NCI-H1436 (cell line): ENCODE data around the gene ABHD14A.

ENCODE experiments used
- DNase-seq: peaks from one replicate; lab custom pipeline; 2025; lab: John Stamatoyannopoulos, UW

The ABHD14A gene

DNA sequence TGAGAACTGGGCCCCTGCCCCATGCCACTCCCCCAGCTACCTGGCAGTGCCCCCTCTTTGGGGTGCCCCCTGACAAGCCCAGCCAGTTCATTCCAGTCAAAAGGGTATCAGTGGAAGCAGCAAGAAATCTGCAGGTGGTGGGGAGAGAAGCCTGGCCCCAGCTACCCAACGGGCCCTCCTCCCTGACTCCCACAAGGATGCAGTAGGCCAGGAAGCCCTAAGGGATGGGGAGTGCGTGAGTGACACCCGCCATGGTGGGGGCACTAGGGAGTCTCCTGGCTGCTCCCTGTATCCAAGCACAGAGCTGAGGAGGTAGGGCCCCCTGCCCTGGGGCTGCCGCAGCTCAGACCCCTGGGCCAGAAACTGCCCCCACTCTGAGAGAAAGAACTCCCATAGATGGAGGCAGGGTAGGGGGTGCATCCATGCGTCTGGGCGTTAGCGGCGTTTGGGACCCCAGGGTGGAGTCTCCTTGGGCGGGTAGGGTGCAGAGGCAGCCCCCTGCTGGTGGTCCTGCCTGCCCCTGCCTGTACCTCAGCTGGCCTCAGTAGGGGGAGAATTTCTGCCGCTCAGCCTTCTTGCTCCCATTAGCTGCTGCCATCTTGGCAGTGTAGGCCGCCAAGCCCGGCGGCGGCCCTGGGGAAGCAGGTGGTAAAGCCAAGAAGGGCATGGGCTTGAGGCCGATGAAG lies 17.2 kb upstream of the ABHD14A start:
- no peak for DNase-seq

DNA sequence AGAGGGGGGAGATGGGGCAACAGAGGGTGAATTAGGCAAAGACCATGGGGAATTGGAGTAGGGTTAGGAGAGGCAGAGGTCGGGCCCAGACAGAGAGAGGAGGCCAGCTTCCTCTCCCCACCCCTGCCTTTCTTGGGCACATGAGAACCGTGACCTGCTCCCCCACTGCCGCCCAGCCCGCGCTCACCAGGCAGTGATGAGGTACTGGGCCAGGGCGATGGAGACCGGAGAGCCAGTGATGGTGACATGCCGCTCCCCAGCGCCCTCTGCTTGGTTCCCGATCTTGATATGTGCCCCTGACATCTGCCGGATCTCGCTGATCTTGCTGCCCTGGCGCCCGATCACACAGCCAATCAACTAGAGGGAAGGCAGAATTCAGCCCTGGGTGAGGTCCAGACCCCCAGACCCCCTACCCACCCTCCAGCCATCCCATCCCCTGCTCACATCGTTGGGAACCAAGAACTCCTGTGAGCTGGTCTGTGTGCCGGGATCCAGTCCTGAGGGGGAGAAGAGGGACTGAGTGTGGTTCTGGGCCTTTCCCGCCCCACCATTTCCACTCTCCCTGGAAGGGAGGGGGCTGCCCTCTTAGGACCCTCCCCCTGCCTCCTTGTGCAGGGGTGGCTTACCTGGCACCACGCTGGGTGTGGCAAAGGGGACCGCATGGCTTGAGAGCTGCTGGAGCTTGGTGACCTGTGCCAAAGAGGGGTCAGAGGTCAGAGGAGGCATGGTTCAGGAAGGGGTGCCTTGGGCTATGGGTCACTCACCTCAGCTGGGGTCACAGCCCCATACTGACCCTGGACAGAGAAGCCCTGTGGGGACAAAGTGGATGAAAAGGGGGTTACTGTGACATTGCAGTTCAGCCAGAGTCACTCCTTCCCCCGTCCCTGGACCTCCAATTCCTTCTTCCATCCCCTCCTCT lies 16.0 kb upstream of the ABHD14A start:
- no peak for DNase-seq

DNA sequence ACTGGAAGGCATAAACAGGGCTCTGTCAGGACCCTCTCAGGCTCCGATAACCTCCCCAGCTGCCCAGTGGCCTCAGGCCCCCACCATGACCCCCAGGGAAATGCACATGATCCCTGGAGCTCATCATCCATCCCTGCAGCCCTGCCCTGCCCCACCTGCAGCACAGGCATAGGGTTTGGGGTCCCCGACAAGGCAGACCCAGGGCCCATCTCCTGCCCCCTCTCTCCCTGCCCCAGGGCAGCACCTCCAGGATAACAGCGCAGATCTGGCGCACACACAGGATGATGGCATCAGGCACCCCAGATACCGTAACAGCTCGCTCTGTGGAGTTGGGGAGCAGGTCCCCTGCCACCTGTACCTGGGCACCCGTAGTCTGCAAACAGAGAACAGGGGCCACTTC lies 15.2 kb upstream of the ABHD14A start:
- DNase-seq, result no peak

DNA sequence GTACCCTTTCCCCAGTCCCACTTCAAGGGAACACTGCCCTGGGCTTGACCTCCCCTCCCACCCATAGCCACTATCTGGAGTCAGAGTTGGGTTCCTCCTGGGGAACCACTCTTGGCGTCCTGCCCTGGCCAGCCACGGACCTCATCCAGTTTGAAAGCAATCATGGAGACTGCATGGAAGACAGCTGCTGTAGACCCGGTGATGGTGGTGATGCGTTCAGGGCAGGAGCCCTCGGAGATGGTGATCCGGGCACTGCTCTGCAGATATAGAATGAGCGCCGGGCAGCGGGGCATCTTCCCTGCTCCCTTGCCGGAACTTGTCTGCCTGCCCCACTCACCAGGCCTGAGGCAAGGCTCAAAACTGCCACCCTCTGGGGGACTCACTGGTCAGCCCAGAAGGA lies 14.5 kb upstream of the ABHD14A start:
- DNase-seq, result no peak

DNA sequence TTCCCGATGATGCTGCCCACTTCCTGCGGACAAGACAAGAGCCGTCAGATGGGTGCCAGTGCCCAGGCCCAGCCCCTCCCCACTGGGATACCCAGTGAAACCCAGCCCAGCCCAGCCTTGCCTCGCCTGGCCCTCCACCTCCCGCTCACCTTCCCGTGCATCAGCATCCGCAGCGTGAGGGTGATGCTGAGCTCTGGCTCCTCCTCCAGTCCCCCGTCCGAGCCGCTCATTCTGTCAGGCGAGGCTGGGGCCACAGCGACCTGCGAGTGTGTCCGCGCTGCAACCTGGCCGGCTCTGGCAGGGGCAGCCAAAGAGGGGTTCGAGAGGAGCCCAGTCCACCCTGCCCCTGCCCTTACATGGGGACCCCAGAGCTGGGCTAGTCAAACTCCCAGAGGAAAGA lies 13.9 kb upstream of the ABHD14A start:
- no peak for DNase-seq

DNA sequence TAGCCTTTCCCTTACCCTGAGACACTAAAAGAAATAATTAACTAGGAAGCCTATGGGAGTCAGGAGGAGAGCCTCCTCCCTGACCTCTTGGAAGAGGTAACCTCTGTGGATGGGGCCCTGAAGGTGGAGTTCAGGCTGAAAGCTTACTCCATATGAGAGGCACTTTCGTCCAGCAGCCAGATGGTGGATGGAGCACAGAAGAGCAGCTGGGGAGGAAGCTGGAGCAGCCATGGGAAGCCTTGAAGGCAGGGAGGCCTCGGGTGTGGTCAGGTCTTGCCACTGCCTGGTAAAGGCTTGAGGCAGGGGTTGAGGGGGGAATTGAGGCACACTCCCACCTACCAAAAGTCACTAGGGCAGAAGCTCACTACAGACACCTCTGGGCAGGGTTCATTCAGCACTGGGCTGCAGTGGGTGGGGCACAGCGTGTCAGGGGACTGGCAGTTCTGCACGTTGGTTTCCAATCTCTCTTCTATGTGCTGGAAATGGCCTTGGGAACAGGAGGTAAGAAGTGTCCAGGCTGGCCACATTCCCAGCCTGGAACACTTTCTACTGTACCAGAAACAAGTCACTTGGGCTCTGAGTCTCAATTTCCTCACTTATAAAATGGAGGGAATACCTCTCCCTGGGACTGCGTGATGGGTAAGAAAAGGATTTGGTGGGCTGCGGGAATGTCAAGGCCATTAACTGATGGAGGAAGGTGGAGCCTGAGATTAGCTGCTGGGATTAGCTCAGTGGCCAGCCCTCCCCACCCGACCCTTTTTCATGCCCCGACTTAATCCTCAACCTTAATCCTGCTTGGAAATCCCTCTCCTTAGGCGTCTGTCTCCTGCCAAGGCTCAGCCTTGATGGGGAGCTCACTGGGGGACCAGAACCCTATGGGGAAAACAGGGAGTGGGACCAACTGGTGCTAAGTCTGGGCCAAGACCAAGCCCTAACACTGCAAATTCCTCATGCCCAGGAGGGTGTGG lies 13.0 kb upstream of the ABHD14A start:
- no peak for DNase-seq

DNA sequence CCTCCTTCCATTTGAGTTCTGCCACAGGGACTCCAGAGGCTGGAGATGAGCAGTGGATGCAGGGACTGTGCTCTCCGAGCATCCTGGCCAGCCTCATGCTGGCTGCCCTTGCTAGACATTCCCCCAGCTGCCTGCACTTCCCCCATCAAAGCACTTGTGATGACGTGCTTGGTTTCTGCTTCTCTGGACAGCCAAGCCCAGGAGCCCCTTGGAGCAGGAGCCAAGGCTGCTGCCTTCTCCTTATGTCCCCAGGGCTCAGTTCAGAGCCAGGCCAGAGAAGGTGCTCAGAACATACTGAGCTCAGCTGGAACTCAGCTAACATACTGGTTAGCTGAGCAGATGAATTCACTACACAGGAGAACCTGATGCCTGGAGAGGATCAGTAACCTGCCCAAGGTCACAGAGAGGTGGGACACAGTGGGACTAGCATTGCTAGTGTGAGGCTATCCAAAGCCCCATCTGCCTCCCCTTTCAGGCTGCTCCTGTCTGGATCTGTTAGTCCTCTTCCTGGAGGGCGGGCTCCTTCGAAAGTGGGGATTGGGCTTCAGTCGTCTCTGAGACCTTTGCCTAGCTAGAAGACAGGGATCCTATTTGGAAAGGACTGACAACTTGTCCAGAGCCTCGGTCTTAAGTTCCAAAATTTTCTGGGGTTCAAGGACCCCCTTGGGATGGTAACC lies 11.9 kb upstream of the ABHD14A start:
- DNase-seq, result no peak

DNA sequence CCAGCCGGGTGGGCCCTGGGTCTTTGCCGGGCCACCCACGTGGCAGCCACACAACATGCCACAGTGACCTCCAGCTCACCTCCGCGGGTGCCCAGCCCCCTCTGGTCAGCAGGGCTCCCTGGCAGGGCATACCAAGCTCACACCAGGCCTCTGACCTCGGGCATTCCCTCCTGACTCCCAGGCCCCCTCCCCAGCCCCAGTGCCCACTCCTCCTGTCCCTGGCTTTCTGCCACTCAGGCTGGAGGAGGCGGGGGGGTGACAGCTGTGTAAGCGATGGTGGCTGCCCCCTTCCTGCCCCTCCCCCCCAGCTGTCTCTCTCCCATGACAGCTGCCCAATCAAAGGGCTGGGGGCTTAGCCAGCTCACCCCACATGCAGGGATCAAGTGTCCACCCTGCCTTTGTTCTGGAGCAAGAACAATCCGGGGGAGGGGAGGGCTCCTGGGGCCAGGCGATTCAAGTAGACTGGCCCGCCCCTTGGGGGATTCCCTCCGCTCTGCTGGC lies 10.9 kb upstream of the ABHD14A start:
- DNase-seq, result no peak

DNA sequence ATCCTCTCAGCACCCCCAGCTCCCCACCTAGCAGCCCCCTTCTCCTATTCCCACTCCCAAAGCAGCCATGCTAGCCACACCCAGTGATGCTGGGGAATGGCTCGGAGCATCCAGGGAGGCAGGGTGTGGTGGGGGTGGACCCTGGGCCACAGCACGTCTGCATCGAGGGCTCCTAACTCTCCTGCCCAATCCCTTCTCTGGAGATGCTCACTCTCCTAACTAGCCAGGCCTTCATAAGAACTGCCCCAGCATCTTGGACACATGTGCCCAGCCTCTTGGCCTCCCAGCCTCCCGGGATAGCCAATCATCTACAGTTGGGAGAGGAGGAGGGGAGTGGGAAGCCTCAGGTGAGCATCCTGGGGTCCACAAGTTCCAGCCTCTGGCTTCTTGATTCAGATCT lies 10.3 kb upstream of the ABHD14A start:
- DNase-seq, result no peak

DNA sequence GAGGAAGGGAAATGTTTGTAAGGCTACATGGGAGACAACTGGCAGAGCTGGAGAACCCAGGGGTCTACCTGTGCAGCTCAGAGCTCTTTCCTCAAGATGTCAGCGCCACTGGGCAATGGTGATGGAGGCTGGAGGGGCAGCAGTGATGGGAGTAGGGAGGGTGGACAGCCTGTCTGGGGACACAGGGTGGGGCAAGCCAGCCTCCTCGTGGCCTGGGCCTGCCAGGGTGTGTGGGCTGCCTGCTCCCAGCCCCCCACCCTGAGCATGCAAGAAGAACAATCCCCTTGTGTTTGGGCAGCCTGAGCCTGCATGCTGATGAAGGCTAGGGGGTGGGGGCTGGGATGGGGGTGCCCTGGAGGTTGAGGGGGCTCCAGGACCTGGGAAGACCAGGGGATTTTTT lies 8.8 kb upstream of the ABHD14A start:
- no peak for DNase-seq

DNA sequence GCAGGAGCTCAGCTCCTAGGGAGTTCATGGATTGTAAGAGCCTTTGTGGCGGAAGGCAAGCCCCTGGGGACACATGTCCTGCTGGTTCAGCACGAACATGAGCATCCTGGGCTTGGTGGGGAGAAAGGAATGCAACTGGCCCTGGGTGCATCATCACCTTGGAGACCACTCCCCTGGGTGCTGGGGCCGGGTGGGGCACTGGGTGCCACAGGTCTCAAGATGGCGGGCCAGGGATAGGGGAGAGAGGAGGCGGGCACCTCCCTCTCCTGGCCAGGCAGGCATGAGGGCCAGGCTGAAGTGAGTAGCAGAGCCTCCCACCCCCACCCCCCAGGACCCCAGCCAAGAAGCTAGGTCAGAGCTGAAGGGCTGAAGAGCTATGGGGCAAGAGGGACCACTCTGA lies 8.4 kb upstream of the ABHD14A start:
- no peak for DNase-seq

DNA sequence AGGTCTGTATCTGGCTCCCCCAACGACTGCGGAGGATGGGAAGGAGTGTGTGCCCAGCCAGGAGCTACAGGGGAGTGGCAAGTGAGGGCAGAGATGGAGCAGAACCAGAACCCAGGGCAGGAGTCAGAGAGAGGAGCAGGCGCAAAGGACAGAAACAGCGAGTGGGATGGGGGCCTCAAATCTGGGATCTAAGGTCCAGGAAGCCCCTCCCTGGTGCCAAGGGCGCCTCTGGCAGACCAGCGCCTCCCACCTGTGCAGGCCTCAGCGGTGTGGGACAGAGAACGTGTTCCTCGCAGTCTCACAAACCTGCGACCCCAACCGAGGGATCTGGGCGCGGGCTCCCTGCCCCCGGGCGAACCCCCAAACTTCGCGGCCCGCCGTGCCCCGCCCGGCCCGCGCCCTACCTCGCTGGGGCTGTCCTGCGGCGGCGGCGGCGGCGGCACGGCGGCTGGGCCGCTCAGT lies 7.9 kb upstream of the ABHD14A start:
- DNase-seq, result no peak

DNA sequence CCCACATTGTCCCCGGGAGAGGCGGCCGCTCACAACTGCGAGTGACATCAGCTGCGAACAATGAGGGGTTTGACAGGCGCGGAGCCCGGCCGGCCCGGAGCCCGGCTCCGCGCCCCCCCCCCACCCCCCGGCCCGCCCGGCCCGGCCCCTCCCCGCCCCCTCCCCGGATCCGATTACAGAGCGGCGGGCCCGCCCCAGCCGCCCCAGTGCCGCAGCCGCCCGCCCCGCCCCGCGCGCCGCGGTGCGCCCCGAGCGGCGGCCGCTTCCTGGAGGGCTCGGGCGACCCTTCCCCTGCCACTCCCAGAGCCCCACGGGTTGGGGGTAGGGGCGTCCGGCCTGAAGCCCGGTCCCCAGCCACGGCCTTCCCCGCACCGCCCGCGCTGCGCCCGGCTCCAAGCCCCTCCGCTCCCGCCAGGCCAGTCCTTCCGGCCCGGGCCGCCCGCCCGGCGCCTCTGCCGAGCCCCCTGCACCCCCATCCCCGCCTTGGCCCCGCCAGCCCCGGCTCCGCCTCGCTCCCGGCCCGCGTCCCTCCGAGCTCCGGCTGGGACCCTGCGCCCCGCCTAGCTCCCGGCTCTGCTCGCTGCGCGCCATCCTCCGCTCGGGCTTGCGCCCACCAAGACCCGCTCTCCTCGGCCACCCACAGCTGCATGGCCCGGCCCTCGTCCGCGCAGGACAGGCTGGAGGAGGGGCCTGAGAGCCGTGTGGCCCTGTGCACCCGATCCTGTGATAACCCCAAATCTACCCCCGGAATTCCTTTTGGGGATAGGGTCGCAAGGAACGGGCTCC lies 7.3 kb upstream of the ABHD14A start, which contains the start of gene PCBP4:
PCBP4 (minus strand) TSS at position 71 of the 786 bp plus-strand sequence. CDS start 6,214 bp downstream, outside the sequence.
- DNase-seq, result no peak

DNA sequence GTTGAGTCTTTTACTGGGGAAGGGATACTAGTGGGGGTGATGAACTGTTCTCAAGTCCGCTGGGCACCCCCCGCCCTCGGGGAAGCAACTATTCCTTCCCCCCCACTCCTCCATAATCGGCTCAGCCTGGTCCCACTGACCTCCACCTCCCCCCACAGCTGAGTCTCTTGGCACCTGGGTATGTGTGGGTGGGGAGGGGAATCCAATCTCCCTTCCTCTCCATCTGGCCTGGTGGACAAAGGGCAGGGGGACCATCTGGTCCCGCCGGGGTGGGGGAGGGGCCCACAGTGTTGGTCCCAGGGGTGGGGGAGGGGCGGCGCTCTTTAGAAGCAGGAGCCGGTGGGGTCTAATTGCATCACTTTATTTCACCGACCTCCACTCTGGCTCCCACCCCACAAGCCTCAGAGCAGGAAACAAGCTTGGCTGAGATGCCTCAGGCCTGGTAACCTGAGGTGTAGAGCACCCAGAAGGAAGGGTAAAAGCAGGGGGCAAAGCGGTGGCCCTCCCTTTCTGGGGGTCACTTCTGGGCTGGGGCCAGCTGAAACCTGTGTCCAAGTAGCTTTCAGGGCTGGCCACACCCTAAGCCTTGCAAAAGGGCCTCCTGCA lies 6.6 kb upstream of the ABHD14A start:
- DNase-seq, result no peak

DNA sequence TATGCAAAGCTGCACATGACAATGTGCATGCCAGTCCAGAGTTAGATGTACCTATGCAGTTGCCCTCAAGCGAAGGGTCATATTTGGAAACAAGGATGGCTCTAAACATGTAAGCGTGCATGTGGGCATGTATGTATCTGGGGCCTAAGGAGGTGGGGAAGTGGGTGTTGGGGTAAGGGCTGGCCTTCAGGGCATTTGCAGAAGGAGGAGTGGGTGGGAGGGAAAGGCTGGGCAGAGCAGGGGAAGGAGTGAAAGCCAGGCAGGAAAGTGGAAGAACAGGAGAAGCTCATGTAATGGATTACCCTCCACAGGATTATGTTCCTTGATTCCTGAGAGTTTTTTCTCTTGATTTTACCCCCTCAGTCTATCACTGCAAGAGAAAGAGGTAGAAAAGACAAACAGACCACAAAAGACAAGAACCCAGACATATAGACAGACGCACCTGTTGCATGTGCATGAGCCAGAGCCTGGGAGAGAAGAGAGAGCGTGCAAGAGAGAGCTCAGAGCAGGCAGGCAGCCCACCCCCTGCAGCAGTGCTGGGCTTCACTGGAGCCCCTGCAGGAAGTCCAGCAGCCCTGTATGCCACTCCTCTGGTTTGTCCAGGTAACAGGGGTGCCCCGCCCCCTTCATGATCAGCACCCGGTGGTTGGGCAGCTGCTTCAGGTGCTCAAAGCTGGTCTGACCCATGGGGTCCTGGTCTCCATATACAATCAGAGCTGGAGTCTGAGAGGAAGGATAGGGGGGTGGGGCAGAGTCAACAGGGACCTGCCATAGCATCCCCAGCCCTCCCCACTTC lies 5.8 kb upstream of the ABHD14A start:
- DNase-seq, result no peak

DNA sequence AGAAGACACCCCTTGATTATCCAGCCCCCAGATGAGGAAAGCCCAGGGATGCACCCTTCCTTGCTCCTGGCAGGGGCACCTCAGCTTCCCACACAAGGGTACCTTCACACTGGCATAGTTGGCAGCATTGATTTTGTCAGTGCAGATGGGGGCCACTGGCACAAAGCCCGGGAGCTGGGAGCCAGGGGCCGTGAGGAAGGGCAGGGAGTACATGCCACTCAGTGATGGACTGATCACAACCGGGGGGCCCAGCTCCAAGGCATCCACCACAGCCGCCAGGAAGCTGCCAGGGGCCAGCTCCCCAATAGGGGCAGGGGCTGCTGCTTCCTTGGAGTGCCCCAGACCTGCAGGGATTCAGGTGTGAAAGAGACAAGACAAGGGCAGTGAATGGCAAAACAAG lies 5.0 kb upstream of the ABHD14A start:
- DNase-seq, result no peak

DNA sequence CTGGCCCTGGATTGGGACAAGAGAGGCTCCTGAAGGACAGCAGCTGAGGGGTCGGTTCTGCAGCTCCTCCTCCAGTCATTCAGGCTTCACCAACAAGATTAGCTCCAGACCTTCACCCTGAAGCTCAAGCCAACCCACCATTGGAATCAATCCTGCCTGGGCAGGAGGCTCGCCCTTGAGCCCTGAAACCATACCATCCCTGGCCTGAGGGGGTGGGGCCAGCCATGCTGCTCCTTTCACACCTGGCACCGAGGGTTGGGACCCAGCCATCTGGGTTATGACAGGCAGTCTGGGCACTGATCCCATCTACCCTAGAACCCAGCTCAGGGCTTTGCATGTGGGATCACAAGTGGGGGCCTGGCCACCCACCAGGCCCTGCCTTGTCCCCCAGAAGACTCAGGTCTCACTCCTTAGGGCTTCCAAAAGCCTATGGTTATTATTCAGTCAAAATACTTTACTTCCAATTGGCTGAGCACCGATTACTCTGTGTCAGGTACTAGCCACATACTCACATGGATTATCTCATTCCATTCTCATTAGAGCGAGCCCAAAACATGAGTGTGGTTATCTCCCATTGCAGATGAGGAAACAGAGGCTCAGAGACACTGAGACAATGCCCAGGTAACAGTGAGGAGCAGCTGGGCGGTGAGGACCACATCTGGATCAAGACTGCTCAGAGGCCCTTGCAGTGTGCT lies 4.1 kb upstream of the ABHD14A start:
- no peak for DNase-seq

DNA sequence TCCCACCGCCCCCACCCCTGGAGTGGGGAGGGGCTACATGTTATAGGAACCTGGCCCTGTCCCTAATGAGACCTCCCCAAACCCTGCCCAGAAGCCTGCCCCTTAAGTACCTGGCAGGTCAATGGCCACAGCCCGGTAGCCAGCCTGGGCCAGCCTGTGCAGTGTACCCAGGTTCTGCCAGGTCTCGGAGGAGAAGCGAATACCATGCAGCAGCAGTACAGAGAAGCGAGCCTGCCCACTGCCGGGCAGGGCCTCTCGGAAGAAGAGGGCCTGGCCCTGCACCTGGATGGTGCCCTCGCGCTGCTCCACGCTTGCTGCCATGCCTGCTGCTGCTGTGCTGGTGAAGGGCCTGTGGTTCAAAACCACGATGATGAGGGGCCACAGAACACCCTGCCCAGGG lies 3.5 kb upstream of the ABHD14A start:
- no peak for DNase-seq
